Panc1 (cell line): ENCODE results near the gene DDAH1. TPM values are rescaled to one million over a fixed set of nuclear protein-coding genes. Genes with fewer than 3 reads are reported as not detected.

ENCODE experiments used
- ATAC-seq: fragments of 200-7000 bp; cut with Tn5 transposase; 2 replicates; pipeline ENCODE4 v1.9.1; 2020; ENCODE audit warnings: mild to moderate bottlenecking, moderate library complexity
- BruUV-seq: library from RNA; stranded (reverse); fragments of 400-500 nt; replicated peaks from 2 replicates; lab custom pipeline; 2021; lab: Mats Ljungman, UMichigan
- CTCF ChIA-PET: fragments of 300-600 bp; sonication (Branson Sonifier 250); formaldehyde crosslinking; loops from one replicate; lab custom pipeline; 2022; ENCODE audit warnings: antibody characterized with exemption; lab: Charles Lee
- POLR2A ChIA-PET: fragments of 300-600 bp; sonication (Branson Sonifier 250); formaldehyde crosslinking; loops from one replicate; lab custom pipeline; 2022; ENCODE audit warnings: antibody characterized with exemption; lab: Charles Lee
- DNase-seq: peaks from one replicate; pipeline ENCODE4 v3.0.0-alpha.2; 2010; ENCODE audit warnings: low read depth, low spot score
- H3K27ac ChIP-seq: 2 replicates; pipeline ENCODE4 v1.5.1; 2011; ENCODE audit warnings: mild to moderate bottlenecking, low read length, inconsistent platforms
- H3K27me3 ChIP-seq: fragments of 200-500 bp; sonication (Bioruptor generic); 2 replicates; pipeline ENCODE4 v1.6.0; 2014; ENCODE audit warnings: low read length, inconsistent platforms; ENCODE audit not compliant: control insufficient read depth, insufficient read depth
- H3K36me3 ChIP-seq: fragments of 200-500 bp; sonication (Bioruptor generic); 2 replicates; pipeline ENCODE4 v1.5.1; 2014; ENCODE audit warnings: inconsistent platforms, mild to moderate bottlenecking, low read length, moderate library complexity; ENCODE audit not compliant: control insufficient read depth, insufficient read depth
- H3K4me1 ChIP-seq: 2 replicates; pipeline ENCODE4 v1.5.1; 2011; ENCODE audit warnings: inconsistent platforms, mild to moderate bottlenecking, low read length, moderate library complexity; ENCODE audit not compliant: control insufficient read depth, insufficient read depth
- H3K4me3 ChIP-seq, 2 experiments: 2 replicates each; pipeline ENCODE4 v1.5.1; 2011 to 2012; ENCODE audit warnings: low read depth in 2 of 2, low read length in 2 of 2, mild to moderate bottlenecking in 2 of 2, inconsistent platforms in 1 of 2, moderate library complexity in 1 of 2
- H3K9me3 ChIP-seq: fragments of 200-500 bp; sonication (Bioruptor generic); 2 replicates; pipeline ENCODE4 v1.5.1; 2014; ENCODE audit warnings: low read depth, mild to moderate bottlenecking, inconsistent platforms, low read length, moderate library complexity; ENCODE audit not compliant: control insufficient read depth, insufficient read depth
- POLR2AphosphoS5 ChIP-seq: IDR thresholded peaks from 2 replicates; pipeline ENCODE4 v1.6.1; 2012; ENCODE audit warnings: mild to moderate bottlenecking, low read depth, low read length, moderate library complexity
- SIN3A ChIP-seq: IDR thresholded peaks from 2 replicates; pipeline ENCODE4 v1.6.1; 2012; ENCODE audit warnings: low read depth, mild to moderate bottlenecking, low read length, moderate library complexity, borderline replicate concordance; ENCODE audit not compliant: insufficient read depth
- TCF7L2 ChIP-seq: IDR thresholded peaks from 2 replicates; pipeline ENCODE4 v1.6.1; 2011; ENCODE audit warnings: mild to moderate bottlenecking, low read depth, low read length, inconsistent platforms
- in situ Hi-C: cut with HindIII; loops from 2 replicates; pipeline ENCODE4 v1.10.0; 2016; ENCODE audit warnings: low sequenced_read_pairs, low pct_unique_long_range_greater_than_20kb
- intact Hi-C: fragments of 100-400 bp; cut with micrococcal nuclease; formaldehyde crosslinking; loops from one replicate; pipeline ENCODE4 v1.10.0; 2022; ENCODE audit not compliant: unreplicated experiment
- total RNA-seq: library from RNA; stranded (reverse); gene quantifications from one replicate; pipeline ENCODE4 v1.2.1, GENCODE V29; 2021; ENCODE audit not compliant: unreplicated experiment
- TF ChIP-seq, protein P1 (sequence below): fragments of 450-650 bp; IDR thresholded peaks from 2 replicates; pipeline ENCODE4 v1.5.1; 2017; ENCODE audit warnings: mild to moderate bottlenecking
- TF ChIP-seq, protein P2 (sequence below), 2 experiments: IDR thresholded peaks; 2 replicates each; pipeline ENCODE4 v1.6.1; 2011 to 2012; ENCODE audit warnings: low read depth in 2 of 2, control low read depth in 1 of 2, low read length in 1 of 2, mild to moderate bottlenecking in 1 of 2, moderate library complexity in 1 of 2; ENCODE audit not compliant: insufficient read depth in 1 of 2

The DDAH1 gene
- total RNA-seq, 1 experiment from 2014 or later = 85.4 TPM

DNA sequence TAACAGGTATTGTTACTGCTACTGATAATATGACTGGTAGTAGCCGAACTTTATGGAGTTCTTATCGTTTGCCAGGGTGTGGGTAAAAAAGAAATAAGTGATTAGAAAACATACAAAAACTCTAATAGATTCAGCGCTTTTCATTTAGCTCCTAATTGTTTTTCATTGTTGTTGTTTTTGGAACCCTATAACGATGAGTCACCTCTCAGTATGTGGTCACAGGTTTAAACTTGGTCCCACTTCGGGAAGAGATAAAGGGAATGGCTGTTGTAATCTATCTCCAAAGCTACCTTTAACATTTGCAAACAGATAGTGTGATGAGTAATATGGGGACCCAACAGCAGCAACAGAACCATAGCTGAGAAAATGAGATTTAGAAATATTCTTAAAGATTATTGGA, 125.9 kb downstream of the DDAH1 start:
- POLR2A ChIA-PET = interaction anchor here (0.6 to 1.8 kb wide), 5 partner anchors 9 to 302 kb away, joined by 3 to 7 read pairs (median 4); no protein-coding TSS in a partner anchor
- Histone ChIP-seq H3K4me3 (no peak overlapping the region), H3K9me3 (peaks cover 9% of the 10 kb centered on the region; the same call in 1 of the 2 replicates), H3K4me1 (peaks cover 49% of the 10 kb centered on the region), H3K36me3 (no peaks in the 10 kb centered on the region), H3K27me3 (no peaks in the 10 kb centered on the region), H3K27ac (peak overlapping the region; percentile 76)
- BruUV-seq = no TSS peak
- in situ Hi-C loops (no loop called here), intact Hi-C loops (no loop called here)
- TF ChIP-seq TCF7L2 = peak; percentile 51; the same call in 1 of the 2 replicates
- TF ChIP-seq SIN3A = no peak
- peak; percentile 81 for TF ChIP-seq POLR2AphosphoS5
- TF ChIP-seq, protein P1, sequence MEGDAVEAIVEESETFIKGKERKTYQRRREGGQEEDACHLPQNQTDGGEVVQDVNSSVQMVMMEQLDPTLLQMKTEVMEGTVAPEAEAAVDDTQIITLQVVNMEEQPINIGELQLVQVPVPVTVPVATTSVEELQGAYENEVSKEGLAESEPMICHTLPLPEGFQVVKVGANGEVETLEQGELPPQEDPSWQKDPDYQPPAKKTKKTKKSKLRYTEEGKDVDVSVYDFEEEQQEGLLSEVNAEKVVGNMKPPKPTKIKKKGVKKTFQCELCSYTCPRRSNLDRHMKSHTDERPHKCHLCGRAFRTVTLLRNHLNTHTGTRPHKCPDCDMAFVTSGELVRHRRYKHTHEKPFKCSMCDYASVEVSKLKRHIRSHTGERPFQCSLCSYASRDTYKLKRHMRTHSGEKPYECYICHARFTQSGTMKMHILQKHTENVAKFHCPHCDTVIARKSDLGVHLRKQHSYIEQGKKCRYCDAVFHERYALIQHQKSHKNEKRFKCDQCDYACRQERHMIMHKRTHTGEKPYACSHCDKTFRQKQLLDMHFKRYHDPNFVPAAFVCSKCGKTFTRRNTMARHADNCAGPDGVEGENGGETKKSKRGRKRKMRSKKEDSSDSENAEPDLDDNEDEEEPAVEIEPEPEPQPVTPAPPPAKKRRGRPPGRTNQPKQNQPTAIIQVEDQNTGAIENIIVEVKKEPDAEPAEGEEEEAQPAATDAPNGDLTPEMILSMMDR = no peak
- TF ChIP-seq, protein P2, sequence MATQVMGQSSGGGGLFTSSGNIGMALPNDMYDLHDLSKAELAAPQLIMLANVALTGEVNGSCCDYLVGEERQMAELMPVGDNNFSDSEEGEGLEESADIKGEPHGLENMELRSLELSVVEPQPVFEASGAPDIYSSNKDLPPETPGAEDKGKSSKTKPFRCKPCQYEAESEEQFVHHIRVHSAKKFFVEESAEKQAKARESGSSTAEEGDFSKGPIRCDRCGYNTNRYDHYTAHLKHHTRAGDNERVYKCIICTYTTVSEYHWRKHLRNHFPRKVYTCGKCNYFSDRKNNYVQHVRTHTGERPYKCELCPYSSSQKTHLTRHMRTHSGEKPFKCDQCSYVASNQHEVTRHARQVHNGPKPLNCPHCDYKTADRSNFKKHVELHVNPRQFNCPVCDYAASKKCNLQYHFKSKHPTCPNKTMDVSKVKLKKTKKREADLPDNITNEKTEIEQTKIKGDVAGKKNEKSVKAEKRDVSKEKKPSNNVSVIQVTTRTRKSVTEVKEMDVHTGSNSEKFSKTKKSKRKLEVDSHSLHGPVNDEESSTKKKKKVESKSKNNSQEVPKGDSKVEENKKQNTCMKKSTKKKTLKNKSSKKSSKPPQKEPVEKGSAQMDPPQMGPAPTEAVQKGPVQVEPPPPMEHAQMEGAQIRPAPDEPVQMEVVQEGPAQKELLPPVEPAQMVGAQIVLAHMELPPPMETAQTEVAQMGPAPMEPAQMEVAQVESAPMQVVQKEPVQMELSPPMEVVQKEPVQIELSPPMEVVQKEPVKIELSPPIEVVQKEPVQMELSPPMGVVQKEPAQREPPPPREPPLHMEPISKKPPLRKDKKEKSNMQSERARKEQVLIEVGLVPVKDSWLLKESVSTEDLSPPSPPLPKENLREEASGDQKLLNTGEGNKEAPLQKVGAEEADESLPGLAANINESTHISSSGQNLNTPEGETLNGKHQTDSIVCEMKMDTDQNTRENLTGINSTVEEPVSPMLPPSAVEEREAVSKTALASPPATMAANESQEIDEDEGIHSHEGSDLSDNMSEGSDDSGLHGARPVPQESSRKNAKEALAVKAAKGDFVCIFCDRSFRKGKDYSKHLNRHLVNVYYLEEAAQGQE (IDR thresholded peaks at IDR 0.05; ENCODE audit: insufficient read depth in 1 of 2, low read depth in 2 of 2, low read length in 1 of 2) = no peak
- CTCF ChIA-PET = no interaction called here
- DNase-seq (no peak), ATAC-seq (peak; percentile 77)

DNA sequence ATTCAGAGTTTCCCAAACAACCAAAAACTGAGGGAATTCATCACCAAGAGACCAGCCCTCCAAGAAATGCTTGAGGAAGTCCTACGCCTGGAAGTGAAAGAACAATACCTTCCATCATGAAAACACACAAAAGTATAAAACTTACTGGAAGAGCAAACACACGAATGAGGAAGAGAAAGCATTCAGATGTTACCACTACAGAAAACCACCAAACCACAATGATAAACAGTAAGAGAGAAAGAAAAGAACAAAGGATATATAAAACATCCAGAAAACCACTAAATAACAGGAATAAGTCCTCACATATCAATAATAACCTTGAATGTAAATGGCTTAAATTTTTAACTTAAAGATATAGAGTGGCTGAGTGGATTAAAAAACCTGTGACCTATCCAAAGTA, 130.0 kb downstream of the DDAH1 start:
- H3K27me3 ChIP-seq = no peaks in the 10 kb centered on the region
- H3K9me3 ChIP-seq = peaks cover 21% of the 10 kb centered on the region; the same call in 1 of the 2 replicates
- in situ Hi-C loops = no loop called here
- H3K4me3 ChIP-seq = no peak overlapping the region
- CTCF ChIA-PET = no interaction called here
- no TSS peak for BruUV-seq
- POLR2A ChIA-PET = no interaction called here
- no peaks in the 10 kb centered on the region for H3K36me3 ChIP-seq
- DNase-seq = no peak
- no peak for ATAC-seq
- TF ChIP-seq POLR2AphosphoS5 (no peak), SIN3A (no peak), TCF7L2 (no peak)
- TF ChIP-seq, protein P2 (IDR thresholded peaks at IDR 0.05; ENCODE audit: insufficient read depth in 1 of 2, low read depth in 2 of 2, low read length in 1 of 2) = no peak
- TF ChIP-seq, protein P1 = no peak
- peaks cover 29% of the 10 kb centered on the region for H3K4me1 ChIP-seq
- intact Hi-C loops = no loop called here
- H3K27ac ChIP-seq = 0 out of 2 replicates have a peak overlapping the region, but pooled peaks have one; percentile 5
